Esophagus squamous epithelium (tissue), 5 donors: ENCODE measurements around the gene REC114. TPM values are rescaled to one million over a fixed set of nuclear protein-coding genes. Genes with fewer than 3 reads are reported as not detected.

Experiments used
- DNase-seq: peaks from one replicate; lab custom pipeline; 2025; lab: John Stamatoyannopoulos, UW
- H3K27ac ChIP-seq, 4 donors: fragments of 200-600 bp; sonication (generic); one replicate each; pipeline ENCODE4 v1.5.1; 2016 to 2019; ENCODE audit warnings: mild to moderate bottlenecking in 1 of 4
- H3K27me3 ChIP-seq, 4 donors: fragments of 200-600 bp; sonication (generic); 1 replicate in 3 of 4; 2 replicates in 1 of 4; pipeline versions ENCODE4 v1.5.1 to v1.6.0; 2017 to 2021; ENCODE audit warnings: antibody characterized with exemption in 1 of 4
- H3K36me3 ChIP-seq, 3 donors: fragments of 200-600 bp; sonication (generic); one replicate each; pipeline ENCODE4 v1.5.1; 2016 to 2019
- H3K4me1 ChIP-seq, 3 donors: fragments of 200-600 bp; sonication (generic); one replicate each; pipeline ENCODE4 v1.5.1; 2017 to 2019
- H3K4me3 ChIP-seq, 4 donors: fragments of 200-600 bp; sonication (generic); 1 replicate in 3 of 4; 2 replicates in 1 of 4; pipeline ENCODE4 v1.5.1; 2016 to 2019; ENCODE audit warnings: mild to moderate bottlenecking in 2 of 4, moderate library complexity in 1 of 4
- H3K9me3 ChIP-seq, 3 donors: fragments of 200-600 bp; sonication (generic); one replicate each; pipeline ENCODE4 v1.5.1; 2016 to 2019
- POLR2A ChIP-seq, 4 donors: fragments of 450-650 bp; IDR thresholded peaks; one replicate each; pipeline ENCODE4 v1.6.1; 2017; ENCODE audit warnings: antibody characterized with exemption in 4 of 4, mild to moderate bottlenecking in 4 of 4, moderate library complexity in 3 of 4
- WGBS, 2 donors: methylation state at CpG; one replicate each; pipeline ENCODE4 v1.1.5; 2018; 5-methylcytosine and 5-hydroxymethylcytosine counted together
- intact Hi-C: fragments of 100-400 bp; cut with DNase I; formaldehyde crosslinking; loops from one replicate; pipeline ENCODE4 v1.15.0; 2022
- total RNA-seq, 4 donors: library from RNA; depleted of rRNA; stranded (reverse); fragments of >200 nt; gene quantifications; one replicate each; pipeline ENCODE4 v1.1.0, GENCODE V29; 2016
- TF ChIP-seq, protein P1 (sequence below), 6 experiments: fragments of 450-650 bp in 4 of 6; fragments of 200-600 bp in 2 of 6; sonication (generic) in 2 of 6; IDR thresholded peaks; one replicate each; pipeline ENCODE4 v1.5.1; 2016 to 2019; ENCODE audit warnings: antibody characterized with exemption in 6 of 6, mild to moderate bottlenecking in 4 of 6, moderate library complexity in 4 of 6
- donor health status: DM: yes; HTN: yes; CAD: no.

REC114 gene
- total RNA-seq, 4 donors from 2014 or later = not detected

GRCh38 chr15:73585871-73586654 is 143.1 kb downstream of the REC114 start:
- 87 to 96% methylated on average over 5 of the region's 5 CpGs for WGBS, 2 donors
- H3K27ac ChIP-seq = no peak overlapping the region
- no peaks in the 10 kb centered on the region for H3K9me3 ChIP-seq
- no peaks in the 10 kb centered on the region for H3K27me3 ChIP-seq
- intact Hi-C loops = no loop called here
- no peak for DNase-seq
- TF ChIP-seq, protein P1, sequence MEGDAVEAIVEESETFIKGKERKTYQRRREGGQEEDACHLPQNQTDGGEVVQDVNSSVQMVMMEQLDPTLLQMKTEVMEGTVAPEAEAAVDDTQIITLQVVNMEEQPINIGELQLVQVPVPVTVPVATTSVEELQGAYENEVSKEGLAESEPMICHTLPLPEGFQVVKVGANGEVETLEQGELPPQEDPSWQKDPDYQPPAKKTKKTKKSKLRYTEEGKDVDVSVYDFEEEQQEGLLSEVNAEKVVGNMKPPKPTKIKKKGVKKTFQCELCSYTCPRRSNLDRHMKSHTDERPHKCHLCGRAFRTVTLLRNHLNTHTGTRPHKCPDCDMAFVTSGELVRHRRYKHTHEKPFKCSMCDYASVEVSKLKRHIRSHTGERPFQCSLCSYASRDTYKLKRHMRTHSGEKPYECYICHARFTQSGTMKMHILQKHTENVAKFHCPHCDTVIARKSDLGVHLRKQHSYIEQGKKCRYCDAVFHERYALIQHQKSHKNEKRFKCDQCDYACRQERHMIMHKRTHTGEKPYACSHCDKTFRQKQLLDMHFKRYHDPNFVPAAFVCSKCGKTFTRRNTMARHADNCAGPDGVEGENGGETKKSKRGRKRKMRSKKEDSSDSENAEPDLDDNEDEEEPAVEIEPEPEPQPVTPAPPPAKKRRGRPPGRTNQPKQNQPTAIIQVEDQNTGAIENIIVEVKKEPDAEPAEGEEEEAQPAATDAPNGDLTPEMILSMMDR (IDR thresholded peaks at IDR 0.05) = no peak
- TF ChIP-seq POLR2A (IDR thresholded peaks at IDR 0.05) = no peak
- H3K4me3 ChIP-seq = no peak overlapping the region
- peaks cover 12 to 100% (median 23%) of the 10 kb centered on the region in 3 donors for H3K36me3 ChIP-seq
- H3K4me1 ChIP-seq = peaks cover 0 to 3% (median 0%) of the 10 kb centered on the region in 3 donors

DNA sequence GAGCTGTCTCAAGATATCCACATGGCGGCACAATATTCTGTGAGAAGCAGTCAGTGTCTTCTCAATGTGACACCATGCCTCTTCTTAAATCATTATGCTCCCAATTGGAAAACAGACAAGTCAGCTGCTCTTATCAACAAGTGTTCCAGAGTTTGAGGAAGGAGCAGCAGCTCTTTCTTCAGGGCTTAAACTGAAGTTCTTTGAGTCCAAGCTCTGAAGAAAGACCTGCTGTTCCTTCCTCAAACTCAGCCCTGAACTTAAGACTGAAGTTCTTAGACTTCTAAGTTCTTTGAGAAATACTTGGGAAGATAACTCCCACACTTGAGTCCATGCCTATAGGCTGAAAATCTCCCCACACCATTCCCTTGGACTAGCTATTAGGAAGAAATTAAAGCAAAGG is 146.8 kb downstream of the REC114 start:
- 75 to 100% methylated on average over 1 of the region's 1 CpG for WGBS, 2 donors
- Histone ChIP-seq H3K27ac (no peak overlapping the region), H3K9me3 (no peaks in the 10 kb centered on the region), H3K4me1 (peaks cover 0 to 31% (median 2%) of the 10 kb centered on the region in 3 donors), H3K4me3 (no peak overlapping the region), H3K27me3 (no peaks in the 10 kb centered on the region), H3K36me3 (peaks cover 12 to 77% (median 19%) of the 10 kb centered on the region in 3 donors)
- TF ChIP-seq, protein P1 (IDR thresholded peaks at IDR 0.05) = no peak
- no peak for TF ChIP-seq POLR2A (IDR thresholded peaks at IDR 0.05)
- intact Hi-C loops = no loop called here
- DNase-seq = no peak

GRCh38 chr15:73590263-73590662 is 147.3 kb downstream of the REC114 start:
- no peaks in the 10 kb centered on the region for H3K9me3 ChIP-seq
- no peak for DNase-seq
- H3K27me3 ChIP-seq = no peaks in the 10 kb centered on the region
- TF ChIP-seq, protein P1 (IDR thresholded peaks at IDR 0.05) = no peak
- no peak for TF ChIP-seq POLR2A (IDR thresholded peaks at IDR 0.05)
- no peak overlapping the region for H3K27ac ChIP-seq
- H3K4me3 ChIP-seq = no peak overlapping the region
- WGBS, 2 donors = 93% methylated on average over 5 of the region's 5 CpGs
- intact Hi-C loops = no loop called here
- peaks cover 12 to 72% (median 19%) of the 10 kb centered on the region in 3 donors for H3K36me3 ChIP-seq
- peaks cover 0 to 36% (median 3%) of the 10 kb centered on the region in 3 donors for H3K4me1 ChIP-seq

- intact Hi-C loops = no loop called here
- Histone ChIP-seq H3K4me1 (peaks cover 20 to 68% (median 34%) of the 10 kb centered on the region in 3 donors), H3K27ac (no peak overlapping the region), H3K36me3 (peaks cover 0 to 40% (median 0%) of the 10 kb centered on the region in 3 donors), H3K27me3 (no peaks in the 10 kb centered on the region), H3K9me3 (no peaks in the 10 kb centered on the region), H3K4me3 (no peak overlapping the region)
- DNase-seq = no peak
- WGBS, 2 donors = 61 to 66% methylated on average over 9 of the region's 9 CpGs
- TF ChIP-seq, protein P1 (IDR thresholded peaks at IDR 0.05) = no peak
- no peak for TF ChIP-seq POLR2A (IDR thresholded peaks at IDR 0.05)
These were observed 150.5 kb downstream of the REC114 start for GRCh38 chr15:73593304-73594074.

GRCh38 chr15:73594109-73594508 is 151.1 kb downstream of the REC114 start:
- no peak overlapping the region for H3K4me3 ChIP-seq
- H3K27me3 ChIP-seq = no peaks in the 10 kb centered on the region
- intact Hi-C loops = no loop called here
- H3K9me3 ChIP-seq = no peaks in the 10 kb centered on the region
- TF ChIP-seq, protein P1 (IDR thresholded peaks at IDR 0.05) = no peak
- TF ChIP-seq POLR2A (IDR thresholded peaks at IDR 0.05) = no peak
- peaks cover 0 to 34% (median 0%) of the 10 kb centered on the region in 3 donors for H3K36me3 ChIP-seq
- DNase-seq = no peak
- 75 to 78% methylated on average over 2 of the region's 2 CpGs for WGBS, 2 donors
- no peak overlapping the region for H3K27ac ChIP-seq
- H3K4me1 ChIP-seq = peaks cover 27 to 74% (median 40%) of the 10 kb centered on the region in 3 donors
